ENCODE results near the gene N4BP2L2.

DNA sequence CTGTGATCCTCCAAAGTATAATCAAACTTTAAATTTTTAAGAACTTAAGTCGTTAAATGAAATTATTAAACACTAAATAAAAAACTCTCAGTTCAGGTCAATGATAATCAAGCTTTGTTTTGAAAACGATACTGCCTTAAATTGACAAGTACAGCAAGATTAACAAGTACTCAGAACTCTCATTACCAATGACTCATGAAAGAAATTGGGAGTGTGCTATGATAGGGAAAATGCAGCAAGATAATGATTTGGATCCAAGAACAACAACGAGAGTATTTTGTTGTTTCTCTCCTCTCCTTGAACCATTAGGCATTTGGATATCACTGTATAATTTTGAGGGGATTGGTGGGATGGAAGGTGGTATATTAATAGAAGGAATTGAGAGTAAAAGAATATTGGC is 10.2 kb downstream of the N4BP2L2 start:
- TF ChIP-seq, protein P1, sequence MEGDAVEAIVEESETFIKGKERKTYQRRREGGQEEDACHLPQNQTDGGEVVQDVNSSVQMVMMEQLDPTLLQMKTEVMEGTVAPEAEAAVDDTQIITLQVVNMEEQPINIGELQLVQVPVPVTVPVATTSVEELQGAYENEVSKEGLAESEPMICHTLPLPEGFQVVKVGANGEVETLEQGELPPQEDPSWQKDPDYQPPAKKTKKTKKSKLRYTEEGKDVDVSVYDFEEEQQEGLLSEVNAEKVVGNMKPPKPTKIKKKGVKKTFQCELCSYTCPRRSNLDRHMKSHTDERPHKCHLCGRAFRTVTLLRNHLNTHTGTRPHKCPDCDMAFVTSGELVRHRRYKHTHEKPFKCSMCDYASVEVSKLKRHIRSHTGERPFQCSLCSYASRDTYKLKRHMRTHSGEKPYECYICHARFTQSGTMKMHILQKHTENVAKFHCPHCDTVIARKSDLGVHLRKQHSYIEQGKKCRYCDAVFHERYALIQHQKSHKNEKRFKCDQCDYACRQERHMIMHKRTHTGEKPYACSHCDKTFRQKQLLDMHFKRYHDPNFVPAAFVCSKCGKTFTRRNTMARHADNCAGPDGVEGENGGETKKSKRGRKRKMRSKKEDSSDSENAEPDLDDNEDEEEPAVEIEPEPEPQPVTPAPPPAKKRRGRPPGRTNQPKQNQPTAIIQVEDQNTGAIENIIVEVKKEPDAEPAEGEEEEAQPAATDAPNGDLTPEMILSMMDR (IDR thresholded peaks at IDR 0.05; ENCODE audit: extremely low read depth in 1 of 2, insufficient read depth in 1 of 2, low read depth in 1 of 2, low read length in 2 of 2) = no peak
- TF ChIP-seq POLR2AphosphoS5 (IDR thresholded peaks at IDR 0.05; ENCODE audit: insufficient read depth, low read depth, low read length) = no peak
- TF ChIP-seq POLR2A (IDR thresholded peaks at IDR 0.05; ENCODE audit: low read depth, low read length) = no peak
- no peak for TF ChIP-seq MYC (IDR thresholded peaks at IDR 0.05; ENCODE audit: low read depth, low read length)
- TF ChIP-seq GATA2 (IDR thresholded peaks at IDR 0.05; ENCODE audit: insufficient read depth, insufficient read length, low read depth, low read length) = no peak
- TF ChIP-seq, protein P2, sequence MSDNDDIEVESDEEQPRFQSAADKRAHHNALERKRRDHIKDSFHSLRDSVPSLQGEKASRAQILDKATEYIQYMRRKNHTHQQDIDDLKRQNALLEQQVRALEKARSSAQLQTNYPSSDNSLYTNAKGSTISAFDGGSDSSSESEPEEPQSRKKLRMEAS (IDR thresholded peaks at IDR 0.05; ENCODE audit: insufficient read depth, insufficient read length) = no peak
- no peak for TF ChIP-seq EZH2 (IDR thresholded peaks at IDR 0.05; ENCODE audit: borderline replicate concordance, low read depth, low read length, severe bottlenecking)
- no peak for TF ChIP-seq JUN (IDR thresholded peaks at IDR 0.05; ENCODE audit: borderline replicate concordance, insufficient read depth, insufficient read length, low read depth)
